Putamen (tissue), 1 donor: ENCODE results near the gene GUCY1A1.

Experiments used
- DNase-seq: peaks from one replicate; pipeline ENCODE4 v3.0.0-alpha.2; 2016; ENCODE audit warnings: low spot score

The GUCY1A1 gene

DNA sequence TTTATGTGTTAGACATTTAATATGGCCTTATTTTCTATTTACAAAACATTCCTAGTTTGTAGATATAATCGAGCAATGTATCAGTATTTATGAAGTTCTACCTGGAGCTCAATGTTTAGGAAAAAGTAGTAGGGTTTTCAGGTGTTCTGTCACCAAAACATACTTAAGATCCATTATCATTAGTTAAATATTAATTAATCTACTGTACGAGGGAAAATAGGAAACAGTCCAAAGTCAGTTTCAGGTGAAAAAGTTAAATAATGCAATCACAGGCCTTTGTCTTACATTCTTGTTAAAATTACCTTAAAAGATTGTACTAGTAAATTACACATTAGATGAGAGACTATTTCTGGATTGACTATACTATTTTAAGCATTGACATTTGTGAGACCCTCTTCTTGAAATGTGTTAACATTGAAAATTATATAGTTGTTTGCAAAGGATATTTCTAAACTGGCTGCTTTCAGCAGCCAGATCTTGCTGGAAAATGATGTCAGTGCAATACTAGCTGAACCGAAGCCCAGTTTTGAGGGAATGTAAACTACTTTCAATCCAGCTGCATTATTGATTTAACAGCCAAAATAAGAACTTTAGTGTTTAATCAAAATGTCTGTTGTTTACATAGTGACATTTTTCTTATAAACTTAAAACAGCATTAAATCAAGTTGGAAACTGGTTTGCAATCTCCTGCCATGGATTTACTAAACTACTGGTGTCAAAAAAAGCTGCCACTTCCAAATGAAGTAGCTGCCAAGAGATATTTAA, 111.5 kb downstream of the GUCY1A1 start:
- no peak for DNase-seq

DNA sequence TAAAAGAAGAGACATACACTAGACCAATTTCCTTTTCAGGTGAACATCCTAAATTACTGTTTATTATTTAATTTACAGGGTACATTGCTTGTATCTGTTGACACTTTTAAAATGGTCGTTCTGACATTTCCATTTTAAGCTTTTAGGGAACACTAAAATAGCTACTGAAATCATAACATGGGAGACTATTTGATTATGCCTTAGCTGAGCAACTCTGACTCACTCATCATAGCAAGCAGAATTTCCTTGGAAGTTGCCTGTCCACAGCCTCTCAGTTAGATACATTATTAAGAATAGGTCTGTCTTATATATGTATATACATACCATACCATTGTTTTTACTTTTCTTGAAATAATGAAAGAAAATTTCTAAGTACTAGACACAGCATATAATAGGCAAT, 114.1 kb downstream of the GUCY1A1 start:
- DNase-seq, result no peak

DNA sequence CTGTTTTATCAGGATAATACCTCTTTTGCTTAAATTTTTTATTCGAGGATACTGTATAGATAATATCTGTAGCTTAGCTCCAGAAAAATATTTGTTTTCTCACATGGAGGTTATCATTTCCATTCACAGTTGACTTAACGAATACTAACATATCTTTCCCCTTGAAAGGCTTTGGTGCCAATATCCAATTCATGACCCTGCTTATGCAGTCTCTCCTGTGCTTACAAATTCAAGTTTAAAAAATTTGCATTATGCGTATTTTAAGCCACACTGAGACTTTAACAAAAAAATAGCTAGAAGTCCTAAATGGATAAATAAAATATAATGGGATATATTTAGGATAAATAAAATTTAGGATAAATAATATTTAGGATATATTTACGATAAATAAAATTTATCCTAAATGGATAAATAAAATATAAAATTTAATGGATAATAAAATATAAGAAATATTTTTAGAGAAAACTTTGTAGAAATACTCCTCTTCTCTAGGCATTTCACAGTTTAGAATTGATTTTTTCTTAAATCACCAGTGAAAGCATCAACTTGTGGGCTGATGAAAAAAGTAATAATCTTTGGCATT, 114.7 kb downstream of the GUCY1A1 start:
- DNase-seq, result no peak
